ENCODE data around the gene SLC25A13.

GRCh38 chr7:96093435-96093834 is 228.5 kb downstream of the SLC25A13 start:
- TF ChIP-seq, protein P1, sequence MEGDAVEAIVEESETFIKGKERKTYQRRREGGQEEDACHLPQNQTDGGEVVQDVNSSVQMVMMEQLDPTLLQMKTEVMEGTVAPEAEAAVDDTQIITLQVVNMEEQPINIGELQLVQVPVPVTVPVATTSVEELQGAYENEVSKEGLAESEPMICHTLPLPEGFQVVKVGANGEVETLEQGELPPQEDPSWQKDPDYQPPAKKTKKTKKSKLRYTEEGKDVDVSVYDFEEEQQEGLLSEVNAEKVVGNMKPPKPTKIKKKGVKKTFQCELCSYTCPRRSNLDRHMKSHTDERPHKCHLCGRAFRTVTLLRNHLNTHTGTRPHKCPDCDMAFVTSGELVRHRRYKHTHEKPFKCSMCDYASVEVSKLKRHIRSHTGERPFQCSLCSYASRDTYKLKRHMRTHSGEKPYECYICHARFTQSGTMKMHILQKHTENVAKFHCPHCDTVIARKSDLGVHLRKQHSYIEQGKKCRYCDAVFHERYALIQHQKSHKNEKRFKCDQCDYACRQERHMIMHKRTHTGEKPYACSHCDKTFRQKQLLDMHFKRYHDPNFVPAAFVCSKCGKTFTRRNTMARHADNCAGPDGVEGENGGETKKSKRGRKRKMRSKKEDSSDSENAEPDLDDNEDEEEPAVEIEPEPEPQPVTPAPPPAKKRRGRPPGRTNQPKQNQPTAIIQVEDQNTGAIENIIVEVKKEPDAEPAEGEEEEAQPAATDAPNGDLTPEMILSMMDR (conservative IDR thresholded peaks at IDR 0.05) = no peak
- no peak for TF ChIP-seq ZFX (IDR thresholded peaks at IDR 0.05)
